K562 (cell line): ENCODE results near the gene TASP1. TPM values are rescaled to one million over a fixed set of nuclear protein-coding genes. Genes with fewer than 3 reads are reported as not detected.

Experiments used
- ATAC-seq: fragments of 200-7000 bp; cut with Tn5 transposase; 3 replicates; pipeline ENCODE4 v1.9.1; 2020; ENCODE audit warnings: moderate library complexity
- BruUV-seq: library from RNA; stranded (reverse); fragments of 400-500 nt; replicated peaks from 2 replicates; lab custom pipeline; 2021; lab: Mats Ljungman, UMichigan
- CTCF ChIA-PET: fragments of 300-600 bp; formaldehyde crosslinking; extraction: SDS; loops from one replicate; lab custom pipeline; 2021; ENCODE audit warnings: low intra/inter-chr PET ratio; lab: Yijun Ruan, JAX
- POLR2A ChIA-PET: fragments of 300-600, 350-650 bp; sonication (Branson Sonifier 250); formaldehyde crosslinking; extraction: SDS; loops from one replicate; lab custom pipeline; 2021; ENCODE audit warnings: antibody characterized with exemption, inconsistent platforms; lab: Yijun Ruan, JAX
- DNase-seq, 4 experiments: peaks; one replicate each; pipeline versions ENCODE4 v3.0.0 to v3.0.0-alpha.2; 2011 to 2018; ENCODE audit warnings: low spot score in 3 of 4, mixed read lengths in 3 of 4; ENCODE audit errors: extremely low read depth in 1 of 4
- FAIRE-seq: peaks from 2 replicates; lab custom pipeline; 2011; peaks lifted over from hg19 to GRCh38; lab: Jason Lieb, UNC
- H2AFZ ChIP-seq: 2 replicates; pipeline ENCODE4 v1.6.0; 2011; ENCODE audit warnings: low read depth, low read length, control low read depth, inconsistent platforms
- H3K27ac ChIP-seq: fragments of 200-600 bp; 3 replicates; pipeline ENCODE4 v1.8.0; 2011; ENCODE audit warnings: low read depth, mild to moderate bottlenecking, control low read depth, inconsistent platforms, low read length, moderate library complexity, mixed read lengths; ENCODE audit errors: extremely low read depth
- H3K27me3 ChIP-seq, 2 experiments: fragments of 300-600 bp in 1 of 2; 2 replicates in 1 of 2; 3 replicates in 1 of 2; pipeline versions ENCODE4 v1.6.0 to v1.8.0; 2011; ENCODE audit warnings: inconsistent platforms in 2 of 2, low read length in 2 of 2, mild to moderate bottlenecking in 1 of 2, mixed read lengths in 1 of 2, moderate library complexity in 1 of 2; ENCODE audit not compliant: control insufficient read depth in 2 of 2, insufficient read depth in 2 of 2
- H3K36me3 ChIP-seq: fragments of 300-600 bp; 3 replicates; pipeline ENCODE4 v1.8.0; 2011; ENCODE audit warnings: mild to moderate bottlenecking, low read length, inconsistent platforms; ENCODE audit not compliant: control insufficient read depth, insufficient read depth
- H3K4me1 ChIP-seq, 2 experiments: fragments of 200-600 bp in 1 of 2; replicated peaks in 1 of 2; 2 replicates in 1 of 2; 3 replicates in 1 of 2; pipeline versions ENCODE4 v1.5.1 to v1.8.0; 2011; ENCODE audit warnings: inconsistent platforms in 2 of 2, low read length in 2 of 2, mild to moderate bottlenecking in 1 of 2, mixed read lengths in 1 of 2, moderate library complexity in 1 of 2; ENCODE audit not compliant: control insufficient read depth in 2 of 2, insufficient read depth in 2 of 2
- H3K4me2 ChIP-seq: 2 replicates; pipeline ENCODE4 v1.6.1; 2011; ENCODE audit warnings: low read length, control low read depth, inconsistent platforms, mixed read lengths; ENCODE audit not compliant: insufficient read depth
- H3K4me3 ChIP-seq: fragments of 200-600 bp; sonication (generic), shearing (Covaris generic); 2 replicates; pipeline ENCODE4 v1.5.1; 2016; ENCODE audit warnings: control low read depth, inconsistent platforms
- H3K79me2 ChIP-seq: fragments of 200-600 bp; 3 replicates; pipeline ENCODE4 v1.8.0; 2011; ENCODE audit warnings: low read length, inconsistent platforms; ENCODE audit not compliant: control insufficient read depth, insufficient read depth
- H3K9ac ChIP-seq, 2 experiments: 2 replicates each; pipeline versions ENCODE4 v1.6.0 to v1.6.1; 2011; ENCODE audit warnings: low read depth in 2 of 2, low read length in 2 of 2, control low read depth in 1 of 2, inconsistent platforms in 1 of 2, mild to moderate bottlenecking in 1 of 2, mixed read lengths in 1 of 2; ENCODE audit not compliant: insufficient read depth in 1 of 2
- H3K9me1 ChIP-seq: one replicate; pipeline ENCODE4 v1.6.0; 2011; ENCODE audit warnings: inconsistent platforms, mild to moderate bottlenecking, low read length, moderate library complexity; ENCODE audit not compliant: control insufficient read depth, insufficient read depth
- H3K9me3 ChIP-seq: replicated peaks from 2 replicates; pipeline ENCODE4 v1.5.1; 2011; ENCODE audit warnings: low read depth, low read length, inconsistent platforms; ENCODE audit not compliant: control insufficient read depth, insufficient read depth
- H4K20me1 ChIP-seq: replicated peaks from 2 replicates; pipeline ENCODE4 v1.6.1; 2011; ENCODE audit warnings: low read length, inconsistent platforms, mixed read lengths; ENCODE audit not compliant: control insufficient read depth, insufficient read depth
- HDAC6 ChIP-seq: IDR thresholded peaks from 2 replicates; pipeline ENCODE4 v1.6.1; 2012; ENCODE audit warnings: low read depth, mild to moderate bottlenecking, control low read depth, inconsistent platforms, low read length, moderate library complexity
- LCOR ChIP-seq: sonication (generic); formaldehyde crosslinking; IDR thresholded peaks from 2 replicates; pipeline ENCODE4 v1.8.0; 2022; ENCODE audit warnings: mild to moderate bottlenecking, missing genetic modification reagents
- MAFG ChIP-seq: fragments of 450-650 bp; conservative IDR thresholded peaks from 2 replicates; pipeline ENCODE4 v1.6.1; 2016; ENCODE audit warnings: missing genetic modification characterization, missing compliant biosample characterization
- MECOM ChIP-seq: fragments of 250-450 bp; sonication (Bioruptor Pico); IDR thresholded peaks from 2 replicates; pipeline ENCODE4 v1.8.0; 2022; ENCODE audit warnings: inconsistent platforms
- PHB ChIP-seq: fragments of 250-450 bp; sonication (Bioruptor Pico); IDR thresholded peaks from 2 replicates; pipeline ENCODE4 v1.5.0; 2021
- SMAD4 ChIP-seq: fragments of 250-450 bp; sonication (Bioruptor Pico); conservative IDR thresholded peaks from 2 replicates; pipeline ENCODE4 v1.8.0; 2021; ENCODE audit warnings: inconsistent platforms, mild to moderate bottlenecking, moderate library complexity
- STAG1 ChIP-seq: sonication (generic); formaldehyde crosslinking; IDR thresholded peaks from 2 replicates; pipeline ENCODE4 v1.5.0; 2020; ENCODE audit warnings: missing genetic modification reagents, borderline replicate concordance
- ZNF146 ChIP-seq: IDR thresholded peaks from one replicate; pipeline ENCODE4 v1.6.1; 2018; ENCODE audit warnings: missing compliant biosample characterization; ENCODE audit not compliant: unreplicated experiment
- WGBS: fragments of 100-300 bp; shearing (Covaris generic); methylation state at CpG from one replicate; pipeline ENCODE4 v1.1.6; 2016; ENCODE audit warnings: low coverage, mixed read lengths; ENCODE audit not compliant: insufficient coverage; ENCODE audit errors: missing lambda C conversion rate; 5-methylcytosine and 5-hydroxymethylcytosine counted together
- in situ Hi-C: fragments of 300-500 bp; cut with MboI; formaldehyde crosslinking; loops from 4 replicates; pipeline ENCODE4 v1.15.0; 2018; ENCODE audit warnings: inconsistent platforms, mixed read lengths
- intact Hi-C: fragments of 100-400 bp; cut with micrococcal nuclease; formaldehyde crosslinking; loops from 2 replicates; pipeline ENCODE4 v1.14.2; 2022
- polyA plus RNA-seq, 8 experiments: library from polyadenylated mRNA; depleted of rRNA in 4 of 8; stranded (reverse) in 5 of 8; unstranded in 3 of 8; fragments of >200 nt; fragmentation: Nextera tagmentation in 2 of 8; fragmentation: Illumina TruSeq in 1 of 8; extraction: Ambion mirVana in 2 of 8; extraction: Trizol in 1 of 8; gene quantifications; 2 replicates each; pipeline versions ENCODE4 v1.2.1 to v1.2.3, GENCODE V29; 2011 to 2014; ENCODE audit warnings: inconsistent platforms in 1 of 8, missing spikeins in 1 of 8
- total RNA-seq, 7 experiments: library from RNA; depleted of rRNA in 6 of 7; stranded (reverse); fragments of >200 nt in 6 of 7; fragmentation: Illumina TruSeq in 2 of 7; extraction: Trizol in 2 of 7; gene quantifications; 2 replicates each; pipeline versions ENCODE4 v1.2.1 to v1.2.3, GENCODE V29; 2011 to 2021; ENCODE audit warnings: low replicate concordance in 1 of 7
- TF ChIP-seq, protein P1 (sequence below): fragments of 450-650 bp; IDR thresholded peaks from 2 replicates; pipeline ENCODE4 v1.7.1; 2018; ENCODE audit warnings: mild to moderate bottlenecking, low read depth; ENCODE audit not compliant: partially characterized antibody
- TF ChIP-seq, protein P2 (sequence below): fragments of 250-450 bp; sonication (Bioruptor Pico); IDR thresholded peaks from 2 replicates; pipeline ENCODE4 v1.8.0; 2021; ENCODE audit warnings: mild to moderate bottlenecking, moderate library complexity
- TF ChIP-seq, protein P3 (sequence below): fragments of 250-450 bp; sonication (Bioruptor Pico); IDR thresholded peaks from 2 replicates; pipeline ENCODE4 v1.5.0; 2020; ENCODE audit warnings: mild to moderate bottlenecking, borderline replicate concordance

The TASP1 gene
- total and polyA plus RNA-seq, 9 of the 15 experiments (the other 6 are each of a cell fraction or from before 2014, with no cell fraction given): 3.7 to 10.6 (median 6.4) TPM

DNA sequence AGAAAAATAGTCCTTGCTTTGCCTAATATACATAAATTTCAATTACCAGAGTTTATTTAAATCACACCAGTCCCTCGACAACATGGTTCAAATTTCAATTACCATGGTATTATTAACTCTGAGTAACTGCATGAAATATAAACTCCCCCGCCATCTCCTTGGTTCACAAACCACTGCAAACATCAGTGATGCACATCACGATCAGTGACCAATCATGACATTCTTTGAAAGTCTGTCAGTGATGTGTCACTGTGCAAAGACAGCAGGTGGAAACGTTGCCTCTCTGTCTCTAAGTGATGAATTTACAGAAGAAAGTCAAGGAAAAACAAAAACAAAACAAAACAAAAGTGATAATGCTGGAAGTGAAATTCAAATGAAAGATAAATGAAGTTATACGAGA, 86.7 kb downstream of the TASP1 start (continued):
- TF ChIP-seq, protein P1, sequence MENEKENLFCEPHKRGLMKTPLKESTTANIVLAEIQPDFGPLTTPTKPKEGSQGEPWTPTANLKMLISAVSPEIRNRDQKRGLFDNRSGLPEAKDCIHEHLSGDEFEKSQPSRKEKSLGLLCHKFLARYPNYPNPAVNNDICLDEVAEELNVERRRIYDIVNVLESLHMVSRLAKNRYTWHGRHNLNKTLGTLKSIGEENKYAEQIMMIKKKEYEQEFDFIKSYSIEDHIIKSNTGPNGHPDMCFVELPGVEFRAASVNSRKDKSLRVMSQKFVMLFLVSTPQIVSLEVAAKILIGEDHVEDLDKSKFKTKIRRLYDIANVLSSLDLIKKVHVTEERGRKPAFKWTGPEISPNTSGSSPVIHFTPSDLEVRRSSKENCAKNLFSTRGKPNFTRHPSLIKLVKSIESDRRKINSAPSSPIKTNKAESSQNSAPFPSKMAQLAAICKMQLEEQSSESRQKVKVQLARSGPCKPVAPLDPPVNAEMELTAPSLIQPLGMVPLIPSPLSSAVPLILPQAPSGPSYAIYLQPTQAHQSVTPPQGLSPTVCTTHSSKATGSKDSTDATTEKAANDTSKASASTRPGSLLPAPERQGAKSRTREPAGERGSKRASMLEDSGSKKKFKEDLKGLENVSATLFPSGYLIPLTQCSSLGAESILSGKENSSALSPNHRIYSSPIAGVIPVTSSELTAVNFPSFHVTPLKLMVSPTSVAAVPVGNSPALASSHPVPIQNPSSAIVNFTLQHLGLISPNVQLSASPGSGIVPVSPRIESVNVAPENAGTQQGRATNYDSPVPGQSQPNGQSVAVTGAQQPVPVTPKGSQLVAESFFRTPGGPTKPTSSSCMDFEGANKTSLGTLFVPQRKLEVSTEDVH: no peak
- TF ChIP-seq, protein P2, sequence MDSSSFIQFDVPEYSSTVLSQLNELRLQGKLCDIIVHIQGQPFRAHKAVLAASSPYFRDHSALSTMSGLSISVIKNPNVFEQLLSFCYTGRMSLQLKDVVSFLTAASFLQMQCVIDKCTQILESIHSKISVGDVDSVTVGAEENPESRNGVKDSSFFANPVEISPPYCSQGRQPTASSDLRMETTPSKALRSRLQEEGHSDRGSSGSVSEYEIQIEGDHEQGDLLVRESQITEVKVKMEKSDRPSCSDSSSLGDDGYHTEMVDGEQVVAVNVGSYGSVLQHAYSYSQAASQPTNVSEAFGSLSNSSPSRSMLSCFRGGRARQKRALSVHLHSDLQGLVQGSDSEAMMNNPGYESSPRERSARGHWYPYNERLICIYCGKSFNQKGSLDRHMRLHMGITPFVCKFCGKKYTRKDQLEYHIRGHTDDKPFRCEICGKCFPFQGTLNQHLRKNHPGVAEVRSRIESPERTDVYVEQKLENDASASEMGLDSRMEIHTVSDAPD (CRISPR knock-in tag): no peak
- TF ChIP-seq, all 486 proteins: peak for 0

DNA sequence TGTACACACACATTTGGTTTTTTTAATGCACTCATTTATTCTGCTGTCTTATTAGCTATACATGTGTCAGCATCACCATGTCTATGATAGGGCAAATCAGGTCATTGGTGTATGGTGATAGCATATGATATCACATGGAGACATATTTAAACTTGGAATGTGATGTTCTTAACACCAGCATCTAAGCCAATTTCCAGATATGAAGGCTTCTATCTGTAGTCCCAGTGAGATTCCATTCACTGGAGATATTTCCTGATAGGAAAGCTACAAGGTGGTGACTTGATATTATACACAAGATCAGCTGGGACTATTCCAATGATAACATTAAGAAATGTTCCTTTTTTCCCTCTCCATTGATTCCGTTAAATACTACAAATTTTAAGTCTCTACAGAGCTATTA, 89.3 kb downstream of the TASP1 start:
- no peaks in the 10 kb centered on the region for H3K9me1 ChIP-seq
- ChIA-PET POLR2A (interaction anchor here (1.0 kb wide), 1 partner anchor 225 kb away, joined by 3 read pairs; no protein-coding TSS in a partner anchor), CTCF (no interaction called here)
- no TSS peak for BruUV-seq
- no peaks in the 10 kb centered on the region for H3K27me3 ChIP-seq
- ATAC-seq (no peak), DNase-seq (no peak), FAIRE-seq (no peak)
- in situ Hi-C loops: loop anchor here (10.0 kb wide), 1 partner anchor 225 kb away; no protein-coding TSS in a partner anchor
- no peaks in the 10 kb centered on the region for H3K4me1 ChIP-seq
- no peaks in the 10 kb centered on the region for H3K79me2 ChIP-seq
- no peak overlapping the region for H3K4me2 ChIP-seq
- 88% methylated on average over 1 of the region's 1 CpG for WGBS
- H2AFZ ChIP-seq: no peak overlapping the region
- no peaks in the 10 kb centered on the region for H4K20me1 ChIP-seq
- no peak overlapping the region for H3K27ac ChIP-seq
- H3K9ac ChIP-seq: no peak overlapping the region
- intact Hi-C loops: loop anchor here (10.0 kb wide), 1 partner anchor 95 kb away; no protein-coding TSS in a partner anchor
- no peaks in the 10 kb centered on the region for H3K36me3 ChIP-seq
- no peak overlapping the region for H3K4me3 ChIP-seq
- no peaks in the 10 kb centered on the region for H3K9me3 ChIP-seq
- no peak for TF ChIP-seq SMAD4 (CRISPR knock-in tag)
- TF ChIP-seq, protein P3, sequence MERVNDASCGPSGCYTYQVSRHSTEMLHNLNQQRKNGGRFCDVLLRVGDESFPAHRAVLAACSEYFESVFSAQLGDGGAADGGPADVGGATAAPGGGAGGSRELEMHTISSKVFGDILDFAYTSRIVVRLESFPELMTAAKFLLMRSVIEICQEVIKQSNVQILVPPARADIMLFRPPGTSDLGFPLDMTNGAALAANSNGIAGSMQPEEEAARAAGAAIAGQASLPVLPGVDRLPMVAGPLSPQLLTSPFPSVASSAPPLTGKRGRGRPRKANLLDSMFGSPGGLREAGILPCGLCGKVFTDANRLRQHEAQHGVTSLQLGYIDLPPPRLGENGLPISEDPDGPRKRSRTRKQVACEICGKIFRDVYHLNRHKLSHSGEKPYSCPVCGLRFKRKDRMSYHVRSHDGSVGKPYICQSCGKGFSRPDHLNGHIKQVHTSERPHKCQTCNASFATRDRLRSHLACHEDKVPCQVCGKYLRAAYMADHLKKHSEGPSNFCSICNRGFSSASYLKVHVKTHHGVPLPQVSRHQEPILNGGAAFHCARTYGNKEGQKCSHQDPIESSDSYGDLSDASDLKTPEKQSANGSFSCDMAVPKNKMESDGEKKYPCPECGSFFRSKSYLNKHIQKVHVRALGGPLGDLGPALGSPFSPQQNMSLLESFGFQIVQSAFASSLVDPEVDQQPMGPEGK: no peak
- no peak for TF ChIP-seq LCOR (CRISPR knock-in tag)
- no peak for TF ChIP-seq MECOM (CRISPR knock-in tag)
- TF ChIP-seq MAFG (tag): no peak
- TF ChIP-seq STAG1 (CRISPR knock-in tag): no peak
- no peak for TF ChIP-seq HDAC6
- TF ChIP-seq PHB (CRISPR knock-in tag): no peak
- no peak for TF ChIP-seq ZNF146 (CRISPR knock-in tag)
